Mesendoderm (in vitro differentiated cells): ENCODE data around the gene GMIP.
"Not testable (repeated sequence)": the region's sequence is repeated elsewhere in the genome, so short reads cannot be mapped to it uniquely, and the experiment has no call there.

Experiments
- DNase-seq: peaks from one replicate; pipeline ENCODE4 v3.0.0; 2013
- H2AK5ac ChIP-seq: 2 replicates; pipeline ENCODE4 v1.6.1; 2013; ENCODE audit warnings: low read length, inconsistent platforms
- H2BK120ac ChIP-seq: 2 replicates; pipeline ENCODE4 v1.6.1; 2013; ENCODE audit warnings: low read depth, mild to moderate bottlenecking, low read length, moderate library complexity, mixed read lengths
- H2BK15ac ChIP-seq: replicated peaks from 2 replicates; pipeline ENCODE4 v1.6.1; 2013; ENCODE audit warnings: low read depth, mild to moderate bottlenecking, moderate library complexity
- H2BK5ac ChIP-seq: 2 replicates; pipeline ENCODE4 v1.6.1; 2013; ENCODE audit warnings: low read length, inconsistent platforms
- H3K18ac ChIP-seq: 2 replicates; pipeline ENCODE4 v1.6.1; 2013; ENCODE audit warnings: mild to moderate bottlenecking, low read length, mixed read lengths
- H3K23ac ChIP-seq: one replicate; pipeline ENCODE4 v1.6.1; 2013; ENCODE audit warnings: low read length
- H3K27ac ChIP-seq: 2 replicates; pipeline ENCODE4 v1.5.1; 2013; ENCODE audit warnings: low read depth, mild to moderate bottlenecking, inconsistent platforms, low read length, moderate library complexity
- H3K27me3 ChIP-seq: 2 replicates; pipeline ENCODE4 v1.6.1; 2013; ENCODE audit warnings: low read length, control low read depth, mild to moderate bottlenecking, inconsistent platforms; ENCODE audit not compliant: insufficient read depth, poor library complexity
- H3K36me3 ChIP-seq: 2 replicates; pipeline ENCODE4 v1.6.1; 2013; ENCODE audit warnings: low read length, inconsistent platforms; ENCODE audit not compliant: control insufficient read depth, insufficient read depth
- H3K4ac ChIP-seq: one replicate; pipeline ENCODE4 v1.6.1; 2013; ENCODE audit warnings: low read depth, mild to moderate bottlenecking, low read length, moderate library complexity
- H3K4me1 ChIP-seq: 2 replicates; pipeline ENCODE4 v1.6.1; 2013; ENCODE audit warnings: low read depth, low read length, inconsistent platforms; ENCODE audit not compliant: control insufficient read depth
- H3K4me2 ChIP-seq: 2 replicates; pipeline ENCODE4 v1.6.1; 2013; ENCODE audit warnings: low read length
- H3K4me3 ChIP-seq: 2 replicates; pipeline ENCODE4 v1.5.1; 2013; ENCODE audit warnings: mild to moderate bottlenecking, low read length
- H3K56ac ChIP-seq: one replicate; pipeline ENCODE4 v1.6.1; 2013; ENCODE audit warnings: low read length
- H3K79me1 ChIP-seq: 2 replicates; pipeline ENCODE4 v1.6.1; 2013; ENCODE audit warnings: low read length, inconsistent platforms
- H3K79me2 ChIP-seq: 2 replicates; pipeline ENCODE4 v1.6.1; 2013; ENCODE audit warnings: mild to moderate bottlenecking, low read length; ENCODE audit not compliant: control insufficient read depth, insufficient read depth
- H3K9ac ChIP-seq: 2 replicates; pipeline ENCODE4 v1.6.1; 2013; ENCODE audit warnings: low read length, inconsistent platforms
- H4K5ac ChIP-seq: one replicate; pipeline ENCODE4 v1.6.1; 2013; ENCODE audit warnings: low read length
- H4K8ac ChIP-seq: one replicate; pipeline ENCODE4 v1.6.1; 2013; ENCODE audit warnings: low read depth, mild to moderate bottlenecking, control low read depth, low read length, moderate library complexity
- WGBS: extraction: QIAGEN DNeasy Blood & Tissue Kit; methylation state at CpG from one replicate; pipeline ENCODE4 v1.1.7; 2013; ENCODE audit warnings: low lambda C conversion rate, missing lambda C conversion rate; ENCODE audit not compliant: insufficient coverage; ENCODE audit errors: extremely low coverage; 5-methylcytosine and 5-hydroxymethylcytosine counted together

The GMIP gene

DNA sequence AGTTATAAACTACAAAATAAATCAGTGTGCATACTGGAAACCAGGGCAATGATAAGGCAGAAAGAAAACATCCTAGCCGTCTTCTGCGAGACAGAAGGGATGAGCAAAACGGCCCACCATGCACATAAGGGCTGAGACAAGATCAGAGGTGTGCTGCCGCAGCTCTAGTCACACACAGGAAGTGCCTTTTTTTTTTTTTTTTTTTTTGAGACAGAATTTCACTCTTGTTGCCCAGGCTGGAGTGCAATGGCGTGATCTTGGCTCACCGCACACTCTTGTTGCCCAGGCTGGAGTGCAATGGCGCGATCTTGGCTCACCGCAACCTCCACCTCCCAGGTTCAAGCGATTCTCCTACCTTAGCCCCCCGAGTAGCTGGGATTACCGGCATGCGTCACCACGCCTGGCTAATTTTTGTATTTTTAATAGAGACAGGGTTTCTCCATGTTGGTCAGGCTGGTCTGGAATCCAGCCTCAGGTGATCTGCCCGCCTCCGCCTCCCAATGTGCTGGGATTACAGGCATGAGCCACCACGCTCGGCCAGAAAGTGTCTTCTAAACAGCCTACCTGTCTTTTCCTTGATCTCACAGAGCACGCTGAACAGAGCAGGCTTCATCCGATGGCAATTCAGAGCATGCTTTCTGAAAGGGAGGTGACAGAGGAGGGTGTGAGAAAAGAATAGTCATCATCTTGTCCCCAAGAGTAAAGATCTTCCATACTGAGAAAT, 44.6 kb downstream of the GMIP start:
- DNase-seq, H2BK5ac ChIP-seq, H3K79me1 ChIP-seq, H3K27ac ChIP-seq, H3K56ac ChIP-seq, H3K27me3 ChIP-seq, H3K36me3 ChIP-seq, H4K5ac ChIP-seq, H3K4me1 ChIP-seq, H3K4ac ChIP-seq, H3K9ac ChIP-seq, H3K4me2 ChIP-seq, H3K23ac ChIP-seq, H3K18ac ChIP-seq, H4K8ac ChIP-seq, H2BK120ac ChIP-seq, H3K79me2 ChIP-seq, H2BK15ac ChIP-seq, H2AK5ac ChIP-seq, H3K4me3 ChIP-seq: not testable (repeated sequence)
- WGBS, result no CpG with 5 or more reads among the region's 20 CpGs

DNA sequence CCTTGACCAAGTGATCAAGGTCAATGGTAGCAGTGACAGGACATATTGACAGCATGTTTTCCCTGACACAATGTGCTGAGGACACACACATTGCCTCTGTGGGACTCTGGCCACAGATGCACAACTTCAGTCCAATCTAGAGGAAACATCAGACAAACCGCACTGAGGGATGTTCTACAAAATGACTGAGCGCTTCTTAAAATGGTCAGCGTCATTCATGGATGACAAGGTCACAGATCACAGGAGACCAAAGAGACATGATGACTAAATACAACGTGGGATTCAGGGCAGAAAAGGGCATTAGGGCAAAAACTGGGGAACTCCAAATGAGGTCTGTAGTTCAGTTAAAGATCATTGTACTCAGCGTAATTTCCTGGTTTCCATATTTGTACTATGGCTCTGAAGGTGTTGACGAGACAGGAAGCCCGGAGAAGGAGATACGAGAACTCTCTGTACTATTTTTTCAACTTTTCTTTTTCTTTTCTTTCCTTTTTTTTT, 45.6 kb downstream of the GMIP start:
- no peak for DNase-seq
- H3K27me3 ChIP-seq, result no peaks in the 10 kb centered on the region
- H2BK120ac ChIP-seq, result no peak overlapping the region
- WGBS, result no CpG with 5 or more reads among the region's 8 CpGs
- H3K79me2 ChIP-seq, result no peaks in the 10 kb centered on the region
- H4K8ac ChIP-seq, result no peak overlapping the region
- H2BK5ac ChIP-seq, result no peak overlapping the region
- no peak overlapping the region for H3K9ac ChIP-seq
- H3K4me2 ChIP-seq, result no peak overlapping the region
- H3K4ac ChIP-seq, result no peak overlapping the region
- H3K27ac ChIP-seq, result no peak overlapping the region
- H2BK15ac ChIP-seq, result no peak overlapping the region
- no peak overlapping the region for H3K18ac ChIP-seq
- H2AK5ac ChIP-seq, result no peak overlapping the region
- no peaks in the 10 kb centered on the region for H3K36me3 ChIP-seq
- no peaks in the 10 kb centered on the region for H3K4me1 ChIP-seq
- H3K23ac ChIP-seq, result no peak overlapping the region
- H4K5ac ChIP-seq, result no peak overlapping the region
- no peak overlapping the region for H3K4me3 ChIP-seq
- no peaks in the 10 kb centered on the region for H3K79me1 ChIP-seq
- H3K56ac ChIP-seq, result no peak overlapping the region

DNA sequence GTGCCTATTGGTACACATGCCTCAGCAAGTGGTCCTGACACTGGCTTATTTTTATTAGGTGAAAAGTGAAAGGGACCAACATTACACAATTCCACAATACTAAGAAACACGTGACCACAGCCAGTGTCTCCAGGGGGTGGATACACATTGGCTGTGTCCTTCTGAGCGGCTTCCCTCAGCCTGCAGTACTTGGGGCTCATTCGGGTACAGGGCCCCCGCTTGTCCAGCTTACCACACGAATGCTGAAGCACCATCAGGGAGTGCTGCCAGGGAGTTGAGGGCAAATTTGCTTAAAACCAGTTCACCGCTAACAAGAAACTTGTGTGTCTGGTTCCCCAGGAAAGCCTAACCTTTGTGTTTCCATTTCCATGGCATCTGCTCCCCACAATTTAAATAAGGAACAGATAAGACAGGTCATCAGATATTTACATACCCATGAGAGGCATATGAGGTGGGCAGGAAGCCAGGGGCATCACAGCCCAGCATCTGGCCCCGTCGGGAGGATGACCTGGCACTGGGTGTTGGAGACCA, 48.2 kb downstream of the GMIP start:
- no peak overlapping the region for H4K8ac ChIP-seq
- H3K4me3 ChIP-seq, result no peak overlapping the region
- H3K4me2 ChIP-seq, result no peak overlapping the region
- H3K18ac ChIP-seq, result no peak overlapping the region
- H2AK5ac ChIP-seq, result no peak overlapping the region
- H3K4me1 ChIP-seq, result no peaks in the 10 kb centered on the region
- no peak overlapping the region for H3K4ac ChIP-seq
- H3K36me3 ChIP-seq, result no peaks in the 10 kb centered on the region
- no peak overlapping the region for H3K23ac ChIP-seq
- no peak overlapping the region for H3K27ac ChIP-seq
- H3K56ac ChIP-seq, result no peak overlapping the region
- no peak overlapping the region for H2BK15ac ChIP-seq
- no peak overlapping the region for H2BK5ac ChIP-seq
- no peaks in the 10 kb centered on the region for H3K27me3 ChIP-seq
- H2BK120ac ChIP-seq, result no peak overlapping the region
- H3K79me2 ChIP-seq, result no peaks in the 10 kb centered on the region
- H4K5ac ChIP-seq, result no peak overlapping the region
- no CpG with 5 or more reads among the region's 8 CpGs for WGBS
- no peak for DNase-seq
- H3K9ac ChIP-seq, result no peak overlapping the region
- no peaks in the 10 kb centered on the region for H3K79me1 ChIP-seq

DNA sequence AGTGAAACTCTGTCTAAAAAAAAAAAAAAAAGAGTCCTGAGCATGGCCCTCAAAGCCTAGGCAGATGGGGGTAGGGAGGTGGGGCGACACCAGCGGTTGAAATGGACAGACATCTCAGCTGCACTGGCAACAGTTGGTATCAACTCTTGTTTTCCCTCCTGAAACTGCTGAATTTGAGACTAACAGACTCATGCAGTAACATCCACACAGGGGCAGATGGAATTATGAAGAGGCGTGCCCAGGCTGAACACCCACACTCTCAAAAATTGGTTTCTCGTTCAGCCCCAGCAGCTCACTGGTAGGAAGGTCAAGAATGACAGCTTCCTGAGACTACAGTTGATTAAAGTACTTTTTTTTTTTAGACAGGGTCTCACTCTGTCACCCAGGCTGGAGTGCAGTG, 49.1 kb downstream of the GMIP start:
- Histone ChIP-seq H3K27me3 (no peaks in the 10 kb centered on the region), H3K23ac (no peak overlapping the region), H3K27ac (no peak overlapping the region), H3K56ac (no peak overlapping the region), H3K36me3 (no peaks in the 10 kb centered on the region), H2BK15ac (no peak overlapping the region), H3K4ac (no peak overlapping the region), H2BK120ac (no peak overlapping the region), H4K5ac (no peak overlapping the region), H3K79me1 (no peaks in the 10 kb centered on the region), H2BK5ac (no peak overlapping the region), H3K9ac (no peak overlapping the region), H3K79me2 (no peaks in the 10 kb centered on the region), H3K18ac (no peak overlapping the region), H2AK5ac (no peak overlapping the region), H3K4me2 (no peak overlapping the region), H3K4me1 (no peaks in the 10 kb centered on the region), H4K8ac (no peak overlapping the region), H3K4me3 (no peak overlapping the region)
- no peak for DNase-seq
- whole genome bisulfite sequencing, result no CpG with 5 or more reads among the region's 4 CpGs

DNA sequence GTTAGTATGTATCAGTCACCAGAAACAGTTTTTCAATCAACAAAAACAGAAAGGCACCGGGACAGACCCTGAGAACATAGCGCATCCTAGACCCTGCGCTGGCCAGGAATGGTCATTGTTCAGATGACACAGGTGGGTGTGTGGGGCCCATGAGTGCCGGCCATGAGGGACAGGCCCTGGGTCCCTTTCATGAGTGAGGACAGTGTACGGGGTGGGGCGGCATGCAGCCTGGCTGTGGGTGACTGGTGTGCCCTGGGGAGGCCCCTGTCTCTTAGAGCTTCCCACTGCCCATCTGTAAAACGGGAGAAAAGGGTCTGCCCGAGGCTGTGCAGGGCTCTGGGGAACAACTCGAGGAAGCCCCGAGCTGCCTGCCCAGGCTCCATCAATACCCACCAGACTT, 50.8 kb downstream of the GMIP start:
- Histone ChIP-seq H3K79me1 (no peaks in the 10 kb centered on the region), H2BK15ac (no peak overlapping the region), H3K9ac (no peak overlapping the region), H3K23ac (no peak overlapping the region), H3K4me2 (no peak overlapping the region), H3K18ac (no peak overlapping the region), H3K56ac (no peak overlapping the region), H4K5ac (no peak overlapping the region), H2BK5ac (no peak overlapping the region), H3K4me3 (no peak overlapping the region), H2BK120ac (no peak overlapping the region), H4K8ac (no peak overlapping the region), H3K27me3 (no peaks in the 10 kb centered on the region), H3K4me1 (no peaks in the 10 kb centered on the region), H3K36me3 (no peaks in the 10 kb centered on the region), H2AK5ac (no peak overlapping the region), H3K4ac (no peak overlapping the region), H3K27ac (no peak overlapping the region), H3K79me2 (no peaks in the 10 kb centered on the region)
- no peak for DNase-seq
- no CpG with 5 or more reads among the region's 10 CpGs for WGBS
